GM23338 (cell line): Measurements from ENCODE around the gene CLPSL2. TPM values are rescaled to one million over a fixed set of nuclear protein-coding genes. Genes with fewer than 3 reads are reported as not detected.

Source experiments
- ATAC-seq: fragments of 200-7000 bp; cut with Tn5 transposase; 3 replicates; pipeline ENCODE4 v1.9.1; 2020
- DNase-seq: peaks from one replicate; pipeline ENCODE4 v3.0.0-alpha.2; 2015; ENCODE audit warnings: low spot score
- H2AFZ ChIP-seq: fragments of 200-600 bp; sonication (generic); 2 replicates; pipeline ENCODE4 v1.8.0; 2016; ENCODE audit warnings: antibody characterized with exemption, mild to moderate bottlenecking, moderate library complexity
- H3F3A ChIP-seq: fragments of 200-600 bp; sonication (generic); replicated peaks from 2 replicates; pipeline ENCODE4 v1.8.0; 2017; ENCODE audit warnings: antibody characterized with exemption, mixed run types, low read depth
- H3K27ac ChIP-seq: fragments of 200-600 bp; sonication (generic); 2 replicates; pipeline ENCODE4 v1.6.1; 2016; ENCODE audit warnings: low read depth
- H3K27me3 ChIP-seq: fragments of 200-600 bp; sonication (generic); 2 replicates; pipeline ENCODE4 v1.8.0; 2016; ENCODE audit warnings: mild to moderate bottlenecking, mixed run types, moderate library complexity; ENCODE audit not compliant: insufficient read depth
- H3K36me3 ChIP-seq: fragments of 200-600 bp; sonication (generic); 2 replicates; pipeline ENCODE4 v1.8.0; 2016; ENCODE audit warnings: mild to moderate bottlenecking; ENCODE audit not compliant: insufficient read depth
- H3K4me1 ChIP-seq: fragments of 200-600 bp; sonication (generic); 2 replicates; pipeline ENCODE4 v1.8.0; 2016; ENCODE audit warnings: mild to moderate bottlenecking, moderate library complexity; ENCODE audit not compliant: insufficient read depth
- H3K4me2 ChIP-seq: fragments of 200-600 bp; sonication (generic); 2 replicates; pipeline ENCODE4 v1.7.1; 2017; ENCODE audit warnings: mixed run types
- H3K4me3 ChIP-seq: fragments of 200-600 bp; sonication (generic); 2 replicates; pipeline ENCODE4 v1.6.1; 2016; ENCODE audit warnings: mixed run types
- H3K79me2 ChIP-seq: fragments of 200-600 bp; sonication (generic); replicated peaks from 2 replicates; pipeline ENCODE4 v1.8.0; 2017; ENCODE audit warnings: mild to moderate bottlenecking; ENCODE audit not compliant: insufficient read depth
- H3K9me2 ChIP-seq: fragments of 200-600 bp; sonication (generic); 2 replicates; pipeline ENCODE4 v1.8.0; 2017; ENCODE audit not compliant: insufficient read depth
- H4K20me1 ChIP-seq: fragments of 200-600 bp; sonication (generic); replicated peaks from 2 replicates; pipeline ENCODE4 v1.8.0; 2017; ENCODE audit warnings: mild to moderate bottlenecking; ENCODE audit not compliant: insufficient read depth
- H3K27ac Mint-ChIP-seq: 2 replicates; pipeline ENCODE4 v1.8.0; 2020; ENCODE audit warnings: inconsistent platforms, mild to moderate bottlenecking, moderate library complexity, mixed read lengths
- H3K27me3 Mint-ChIP-seq: 3 replicates; pipeline ENCODE4 v1.8.0; 2022; ENCODE audit warnings: low read depth, mild to moderate bottlenecking, moderate library complexity, mixed read lengths, inconsistent platforms; ENCODE audit not compliant: insufficient read depth, poor library complexity
- H3K36me3 Mint-ChIP-seq: 3 replicates; pipeline ENCODE4 v1.8.0; 2021; ENCODE audit warnings: low read depth, mild to moderate bottlenecking, inconsistent platforms, moderate library complexity, mixed read lengths
- H3K4me1 Mint-ChIP-seq: 3 replicates; pipeline ENCODE4 v1.8.0; 2020; ENCODE audit warnings: mild to moderate bottlenecking, inconsistent platforms, mixed read lengths
- H3K4me3 Mint-ChIP-seq: 3 replicates; pipeline ENCODE4 v1.8.0; 2021; ENCODE audit warnings: moderate library complexity, mild to moderate bottlenecking, inconsistent platforms, mixed read lengths
- H3K9me3 Mint-ChIP-seq: 3 replicates; pipeline ENCODE4 v1.8.0; 2020; ENCODE audit warnings: moderate library complexity, mild to moderate bottlenecking, inconsistent platforms, mixed read lengths
- JUNB ChIP-seq: IDR thresholded peaks from one replicate; pipeline ENCODE4 v1.6.1; 2016; ENCODE audit warnings: antibody characterized with exemption; ENCODE audit not compliant: unreplicated experiment
- ZNF331 ChIP-seq: fragments of 250-450 bp; sonication (Bioruptor Pico); IDR thresholded peaks from 2 replicates; pipeline ENCODE4 v1.5.0; 2020; ENCODE audit warnings: low read depth, mild to moderate bottlenecking, moderate library complexity
- polyA plus RNA-seq: library from polyadenylated mRNA; unstranded; fragments of >200 nt; fragmentation: Nextera tagmentation; extraction: Ambion mirVana; gene quantifications from 2 replicates; pipeline ENCODE4 v1.2.1, GENCODE V29; 2016
- total RNA-seq: library from RNA; depleted of rRNA; stranded (reverse); fragments of >200 nt; shearing (Covaris generic); gene quantifications from 2 replicates; pipeline ENCODE4 v1.2.3, GENCODE V29; 2014
- TF ChIP-seq, protein P1 (sequence below): fragments of 250-450 bp; sonication (Bioruptor Pico); IDR thresholded peaks from 2 replicates; pipeline ENCODE4 v1.5.0; 2020; ENCODE audit warnings: mild to moderate bottlenecking, moderate library complexity
- TF ChIP-seq, protein P2 (sequence below): IDR thresholded peaks from 2 replicates; pipeline ENCODE4 v1.6.1; 2016; ENCODE audit warnings: antibody characterized with exemption

Gene CLPSL2
- total and polyA plus RNA-seq, 2 experiments from 2014 or later, result 2.9 to 3.1 TPM

DNA sequence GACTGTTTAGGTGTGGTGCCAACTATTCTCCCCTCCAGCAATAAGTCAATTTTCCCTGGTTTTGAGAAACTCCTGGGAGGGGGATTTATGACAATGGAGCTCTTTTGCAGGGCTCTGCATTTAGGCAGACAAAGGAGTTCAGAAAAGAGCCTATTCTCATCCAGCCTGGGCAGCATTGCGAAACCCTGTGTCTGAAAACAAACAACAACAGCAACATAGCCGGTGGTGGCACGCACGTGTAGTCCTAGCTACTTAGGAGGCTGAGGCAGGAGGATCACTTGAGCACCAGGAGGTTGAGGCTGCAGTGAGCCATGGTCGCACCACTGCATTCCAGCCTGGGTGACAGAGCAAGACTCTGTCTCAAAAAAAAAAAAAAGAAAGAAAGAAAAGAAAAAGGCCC is 14.3 kb downstream of the CLPSL2 start (continued):
- TF ChIP-seq, protein P1, sequence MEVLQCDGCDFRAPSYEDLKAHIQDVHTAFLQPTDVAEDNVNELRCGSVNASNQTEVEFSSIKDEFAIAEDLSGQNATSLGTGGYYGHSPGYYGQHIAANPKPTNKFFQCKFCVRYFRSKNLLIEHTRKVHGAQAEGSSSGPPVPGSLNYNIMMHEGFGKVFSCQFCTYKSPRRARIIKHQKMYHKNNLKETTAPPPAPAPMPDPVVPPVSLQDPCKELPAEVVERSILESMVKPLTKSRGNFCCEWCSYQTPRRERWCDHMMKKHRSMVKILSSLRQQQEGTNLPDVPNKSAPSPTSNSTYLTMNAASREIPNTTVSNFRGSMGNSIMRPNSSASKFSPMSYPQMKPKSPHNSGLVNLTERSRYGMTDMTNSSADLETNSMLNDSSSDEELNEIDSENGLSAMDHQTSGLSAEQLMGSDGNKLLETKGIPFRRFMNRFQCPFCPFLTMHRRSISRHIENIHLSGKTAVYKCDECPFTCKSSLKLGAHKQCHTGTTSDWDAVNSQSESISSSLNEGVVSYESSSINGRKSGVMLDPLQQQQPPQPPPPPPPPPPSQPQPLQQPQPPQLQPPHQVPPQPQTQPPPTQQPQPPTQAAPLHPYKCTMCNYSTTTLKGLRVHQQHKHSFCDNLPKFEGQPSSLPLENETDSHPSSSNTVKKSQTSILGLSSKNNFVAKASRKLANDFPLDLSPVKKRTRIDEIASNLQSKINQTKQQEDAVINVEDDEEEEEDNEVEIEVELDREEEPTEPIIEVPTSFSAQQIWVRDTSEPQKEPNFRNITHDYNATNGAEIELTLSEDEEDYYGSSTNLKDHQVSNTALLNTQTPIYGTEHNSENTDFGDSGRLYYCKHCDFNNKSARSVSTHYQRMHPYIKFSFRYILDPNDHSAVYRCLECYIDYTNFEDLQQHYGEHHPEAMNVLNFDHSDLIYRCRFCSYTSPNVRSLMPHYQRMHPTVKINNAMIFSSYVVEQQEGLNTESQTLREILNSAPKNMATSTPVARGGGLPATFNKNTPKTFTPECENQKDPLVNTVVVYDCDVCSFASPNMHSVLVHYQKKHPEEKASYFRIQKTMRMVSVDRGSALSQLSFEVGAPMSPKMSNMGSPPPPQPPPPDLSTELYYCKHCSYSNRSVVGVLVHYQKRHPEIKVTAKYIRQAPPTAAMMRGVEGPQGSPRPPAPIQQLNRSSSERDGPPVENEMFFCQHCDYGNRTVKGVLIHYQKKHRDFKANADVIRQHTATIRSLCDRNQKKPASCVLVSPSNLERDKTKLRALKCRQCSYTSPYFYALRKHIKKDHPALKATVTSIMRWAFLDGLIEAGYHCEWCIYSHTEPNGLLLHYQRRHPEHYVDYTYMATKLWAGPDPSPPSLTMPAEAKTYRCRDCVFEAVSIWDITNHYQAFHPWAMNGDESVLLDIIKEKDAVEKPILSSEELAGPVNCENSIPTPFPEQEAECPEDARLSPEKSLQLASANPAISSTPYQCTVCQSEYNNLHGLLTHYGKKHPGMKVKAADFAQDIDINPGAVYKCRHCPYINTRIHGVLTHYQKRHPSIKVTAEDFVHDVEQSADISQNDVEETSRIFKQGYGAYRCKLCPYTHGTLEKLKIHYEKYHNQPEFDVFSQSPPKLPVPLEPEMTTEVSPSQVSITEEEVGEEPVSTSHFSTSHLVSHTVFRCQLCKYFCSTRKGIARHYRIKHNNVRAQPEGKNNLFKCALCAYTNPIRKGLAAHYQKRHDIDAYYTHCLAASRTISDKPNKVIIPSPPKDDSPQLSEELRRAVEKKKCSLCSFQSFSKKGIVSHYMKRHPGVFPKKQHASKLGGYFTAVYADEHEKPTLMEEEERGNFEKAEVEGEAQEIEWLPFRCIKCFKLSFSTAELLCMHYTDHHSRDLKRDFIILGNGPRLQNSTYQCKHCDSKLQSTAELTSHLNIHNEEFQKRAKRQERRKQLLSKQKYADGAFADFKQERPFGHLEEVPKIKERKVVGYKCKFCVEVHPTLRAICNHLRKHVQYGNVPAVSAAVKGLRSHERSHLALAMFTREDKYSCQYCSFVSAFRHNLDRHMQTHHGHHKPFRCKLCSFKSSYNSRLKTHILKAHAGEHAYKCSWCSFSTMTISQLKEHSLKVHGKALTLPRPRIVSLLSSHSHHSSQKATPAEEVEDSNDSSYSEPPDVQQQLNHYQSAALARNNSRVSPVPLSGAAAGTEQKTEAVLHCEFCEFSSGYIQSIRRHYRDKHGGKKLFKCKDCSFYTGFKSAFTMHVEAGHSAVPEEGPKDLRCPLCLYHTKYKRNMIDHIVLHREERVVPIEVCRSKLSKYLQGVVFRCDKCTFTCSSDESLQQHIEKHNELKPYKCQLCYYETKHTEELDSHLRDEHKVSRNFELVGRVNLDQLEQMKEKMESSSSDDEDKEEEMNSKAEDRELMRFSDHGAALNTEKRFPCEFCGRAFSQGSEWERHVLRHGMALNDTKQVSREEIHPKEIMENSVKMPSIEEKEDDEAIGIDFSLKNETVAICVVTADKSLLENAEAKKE (CRISPR knock-in tag), result no peak
- TF ChIP-seq ZNF331 (CRISPR knock-in tag), result no peak

DNA sequence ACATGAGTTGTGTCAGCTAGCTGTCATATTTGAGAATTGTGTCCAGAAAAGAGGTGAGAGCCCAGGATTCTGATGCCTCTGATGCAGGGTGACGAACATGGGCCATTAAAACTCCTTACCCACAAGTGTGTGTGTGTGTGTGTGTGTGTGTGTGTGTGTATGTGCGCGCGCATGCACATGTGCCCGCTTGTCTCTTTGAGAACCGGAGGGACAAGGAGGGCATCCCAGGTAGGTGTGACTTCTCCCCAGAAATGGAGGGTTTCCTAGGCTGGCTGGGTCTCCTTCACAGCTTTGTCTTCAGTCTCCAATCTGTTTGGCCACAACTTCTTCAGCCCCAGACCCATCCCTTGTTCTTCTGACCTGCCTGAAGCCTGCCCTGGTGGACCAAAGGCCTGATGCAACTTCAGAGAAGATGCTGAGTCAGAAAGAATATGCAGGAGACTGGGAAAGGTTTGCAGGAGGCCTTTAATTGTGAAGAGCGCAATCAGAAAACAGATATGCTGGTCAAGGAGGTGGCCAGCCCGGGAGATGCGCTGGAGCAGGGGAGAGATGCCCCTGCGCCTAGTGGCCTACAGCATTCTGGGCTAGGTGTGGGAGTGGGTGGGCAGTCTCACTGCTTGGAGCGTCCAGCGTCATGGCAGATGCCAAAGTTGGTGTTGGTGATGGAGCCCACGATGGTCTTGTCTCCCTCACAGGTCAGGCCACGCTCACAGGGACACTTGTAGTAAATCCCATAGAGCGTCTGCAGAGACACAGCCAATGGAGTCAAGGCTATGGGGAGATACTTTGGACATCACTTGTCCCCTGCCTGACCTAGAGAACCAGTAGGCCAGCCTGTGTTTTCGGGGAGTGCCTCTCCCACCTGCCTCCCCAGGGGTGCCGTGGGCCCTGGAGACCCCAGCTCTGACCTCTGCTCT is 18.4 kb downstream of the CLPSL2 start:
- no peaks in the 10 kb centered on the region for H3K36me3 Mint-ChIP-seq
- no peak for DNase-seq
- no peaks in the 10 kb centered on the region for H3K9me3 Mint-ChIP-seq
- peaks cover 6% of the 10 kb centered on the region; the same call in 1 of the 2 replicates for H3F3A ChIP-seq
- H3K9me2 ChIP-seq, result peaks cover 14% of the 10 kb centered on the region; the same call in 1 of the 2 replicates
- peaks cover 5% of the 10 kb centered on the region; the same call in 1 of the 2 replicates for H3K4me1 ChIP-seq
- no peaks in the 10 kb centered on the region for H3K79me2 ChIP-seq
- no peak overlapping the region for H3K27ac Mint-ChIP-seq
- ATAC-seq, result no peak
- no peaks in the 10 kb centered on the region for H4K20me1 ChIP-seq
- H3K36me3 ChIP-seq, result no peaks in the 10 kb centered on the region
- peaks cover 14% of the 10 kb centered on the region for H3K4me1 Mint-ChIP-seq
- 0 out of 2 replicates have a peak overlapping the region, but pooled peaks have one; percentile 30 for H2AFZ ChIP-seq
- no peak overlapping the region for H3K4me2 ChIP-seq
- no peaks in the 10 kb centered on the region for H3K27me3 ChIP-seq
- H3K4me3 ChIP-seq, result no peak overlapping the region
- H3K4me3 Mint-ChIP-seq, result no peak overlapping the region
- H3K27ac ChIP-seq, result no peak overlapping the region
- peaks cover 7% of the 10 kb centered on the region for H3K27me3 Mint-ChIP-seq
- TF ChIP-seq, protein P1 (CRISPR knock-in tag), result no peak
- TF ChIP-seq, protein P2, sequence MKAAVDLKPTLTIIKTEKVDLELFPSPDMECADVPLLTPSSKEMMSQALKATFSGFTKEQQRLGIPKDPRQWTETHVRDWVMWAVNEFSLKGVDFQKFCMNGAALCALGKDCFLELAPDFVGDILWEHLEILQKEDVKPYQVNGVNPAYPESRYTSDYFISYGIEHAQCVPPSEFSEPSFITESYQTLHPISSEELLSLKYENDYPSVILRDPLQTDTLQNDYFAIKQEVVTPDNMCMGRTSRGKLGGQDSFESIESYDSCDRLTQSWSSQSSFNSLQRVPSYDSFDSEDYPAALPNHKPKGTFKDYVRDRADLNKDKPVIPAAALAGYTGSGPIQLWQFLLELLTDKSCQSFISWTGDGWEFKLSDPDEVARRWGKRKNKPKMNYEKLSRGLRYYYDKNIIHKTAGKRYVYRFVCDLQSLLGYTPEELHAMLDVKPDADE, result no peak
- no peak for TF ChIP-seq JUNB
